ENCODE measurements around the gene ARAP2. TPM values are rescaled to one million over a fixed set of nuclear protein-coding genes. Genes with fewer than 3 reads are reported as not detected.

The ARAP2 gene
- total and polyA plus RNA-seq, 11 donors = 0.38 to 17.0 (median 3.4) TPM

- no peak for TF ChIP-seq CTCF (IDR thresholded peaks at IDR 0.05)
- TF ChIP-seq POLR2A (IDR thresholded peaks at IDR 0.05) = no peak
- Histone ChIP-seq H3K4me1 (no peaks in the 10 kb centered on the region), H3K36me3 (peaks cover 0 to 38% (median 0%) of the 10 kb centered on the region in 9 donors), H3K4me3 (no peak overlapping the region), H3K9me3 (no peaks in the 10 kb centered on the region), H3K27ac (no peak overlapping the region), H3K27me3 (no peaks in the 10 kb centered on the region)
- ATAC-seq (no peak), DNase-seq (no peak)
- 76 to 84% (median 82%) methylated on average over 4 of the region's 4 CpGs for WGBS, 4 donors
- intact Hi-C loops (cut with DNase I) = no loop called here
These were observed 79.2 kb downstream of the ARAP2 start for GRCh38 chr4:36164900-36165630.

GRCh38 chr4:36163198-36163597 is 81.1 kb downstream of the ARAP2 start:
- intact Hi-C loops (cut with DNase I) = no loop called here
- peaks cover 0 to 57% (median 5%) of the 10 kb centered on the region in 9 donors for H3K36me3 ChIP-seq
- WGBS, 4 donors = 84 to 92% (median 87%) methylated on average over 3 of the region's 3 CpGs

GRCh38 chr4:36159208-36159607 is 85.1 kb downstream of the ARAP2 start:
- Histone ChIP-seq H3K27ac (no peak overlapping the region), H3K36me3 (peaks cover 0 to 58% (median 5%) of the 10 kb centered on the region in 9 donors), H3K4me1 (no peaks in the 10 kb centered on the region), H3K27me3 (no peaks in the 10 kb centered on the region), H3K4me3 (no peak overlapping the region), H3K9me3 (no peaks in the 10 kb centered on the region)
- DNase-seq (peak in 1 of 5 donors; percentile 21), ATAC-seq (no peak)
- TF ChIP-seq CTCF (IDR thresholded peaks at IDR 0.05) (peak in 1 of 12 donors; percentile 8), POLR2A (IDR thresholded peaks at IDR 0.05) (no peak)
- WGBS, 4 donors = 75 to 82% (median 76%) methylated on average over 5 of the region's 5 CpGs
- intact Hi-C loops (cut with DNase I) = no loop called here

More at GRCh38 chr4:36163198-36163597, 81.1 kb downstream of the ARAP2 start:
- no peaks in the 10 kb centered on the region for H3K27me3 ChIP-seq
- H3K9me3 ChIP-seq = no peaks in the 10 kb centered on the region
- no peak overlapping the region for H3K4me3 ChIP-seq
- H3K27ac ChIP-seq = no peak overlapping the region
- DNase-seq = no peak
- no peak for ATAC-seq
- TF ChIP-seq POLR2A (IDR thresholded peaks at IDR 0.05) = no peak
- no peak for TF ChIP-seq CTCF (IDR thresholded peaks at IDR 0.05)
- no peaks in the 10 kb centered on the region for H3K4me1 ChIP-seq

GRCh38 chr4:36152735-36153134 is 91.6 kb downstream of the ARAP2 start:
- no peaks in the 10 kb centered on the region for H3K27me3 ChIP-seq
- TF ChIP-seq POLR2A (IDR thresholded peaks at IDR 0.05) (no peak), CTCF (IDR thresholded peaks at IDR 0.05) (no peak)
- no peaks in the 10 kb centered on the region for H3K4me1 ChIP-seq
- no peak overlapping the region for H3K4me3 ChIP-seq
- intact Hi-C loops (cut with DNase I) = no loop called here
- no peaks in the 10 kb centered on the region for H3K9me3 ChIP-seq
- no peak for DNase-seq
- no peak overlapping the region for H3K27ac ChIP-seq
- H3K36me3 ChIP-seq = peaks cover 0 to 24% (median 0%) of the 10 kb centered on the region in 9 donors
- ATAC-seq = no peak
- 68 to 77% (median 70%) methylated on average over 1 of the region's 1 CpG for WGBS, 4 donors
